Measurements from ENCODE around the gene CRISPLD2. TPM values are rescaled to one million over a fixed set of nuclear protein-coding genes. Genes with fewer than 3 reads are reported as not detected.

The CRISPLD2 gene
- total RNA-seq, 1 donor from 2014 or later: not detected

GRCh38 chr16:84778720-84779119, 41.1 kb upstream of the CRISPLD2 start:
- Mint-ChIP-seq H3K9me3 (peaks cover 3% of the 10 kb centered on the region), H3K36me3 (ENCODE audit: low read depth) (peaks cover 71% of the 10 kb centered on the region)
- no peak for ATAC-seq (ENCODE audit: low read depth)

GRCh38 chr16:84780063-84780462, 39.7 kb upstream of the CRISPLD2 start:
- peaks cover 3% of the 10 kb centered on the region for H3K9me3 Mint-ChIP-seq
- H3K36me3 Mint-ChIP-seq (ENCODE audit: low read depth): peaks cover 64% of the 10 kb centered on the region
- ChIA-PET CTCF (no interaction called here), POLR2A (no interaction called here)
- ATAC-seq (ENCODE audit: low read depth) (no peak), DNase-seq (no peak)
- no peaks in the 10 kb centered on the region for H3K4me1 Mint-ChIP-seq
- intact Hi-C loops (cut with micrococcal nuclease): no loop called here
- no peak overlapping the region for H3K27ac Mint-ChIP-seq
- H3K27me3 Mint-ChIP-seq: no peaks in the 10 kb centered on the region
- H3K4me3 Mint-ChIP-seq: no peak overlapping the region
- TF ChIP-seq CTCF (IDR thresholded peaks at IDR 0.05): no peak

More at GRCh38 chr16:84778720-84779119, 41.1 kb upstream of the CRISPLD2 start:
- POLR2A ChIA-PET: no interaction called here
- DNase-seq: no peak
- H3K4me1 Mint-ChIP-seq: no peaks in the 10 kb centered on the region
- intact Hi-C loops (cut with micrococcal nuclease): no loop called here
- H3K27me3 Mint-ChIP-seq: no peaks in the 10 kb centered on the region
- H3K27ac Mint-ChIP-seq: no peak overlapping the region
- CTCF ChIA-PET: no interaction called here
- no peak for TF ChIP-seq CTCF (IDR thresholded peaks at IDR 0.05)
- H3K4me3 Mint-ChIP-seq: no peak overlapping the region

GRCh38 chr16:84780544-84781376, 39.0 kb upstream of the CRISPLD2 start:
- Mint-ChIP-seq H3K36me3 (ENCODE audit: low read depth) (peaks cover 60% of the 10 kb centered on the region), H3K27me3 (no peaks in the 10 kb centered on the region), H3K9me3 (peaks cover 3% of the 10 kb centered on the region), H3K27ac (no peak overlapping the region), H3K4me3 (no peak overlapping the region), H3K4me1 (no peaks in the 10 kb centered on the region)
- no peak for DNase-seq
- TF ChIP-seq CTCF (IDR thresholded peaks at IDR 0.05): no peak
- intact Hi-C loops (cut with micrococcal nuclease): no loop called here
- ChIA-PET CTCF (no interaction called here), POLR2A (no interaction called here)
- no peak for ATAC-seq (ENCODE audit: low read depth)

- Mint-ChIP-seq H3K27me3 (no peaks in the 10 kb centered on the region), H3K4me1 (no peaks in the 10 kb centered on the region), H3K27ac (no peak overlapping the region), H3K9me3 (peaks cover 3% of the 10 kb centered on the region), H3K36me3 (ENCODE audit: low read depth) (peaks cover 48% of the 10 kb centered on the region), H3K4me3 (no peak overlapping the region)
- DNase-seq: no peak
- CTCF ChIA-PET: no interaction called here
- ATAC-seq (ENCODE audit: low read depth): no peak
- POLR2A ChIA-PET: no interaction called here
- intact Hi-C loops (cut with micrococcal nuclease): no loop called here
- no peak for TF ChIP-seq CTCF (IDR thresholded peaks at IDR 0.05)
These were observed 36.9 kb upstream of the CRISPLD2 start for GRCh38 chr16:84782846-84783245.

GRCh38 chr16:84785843-84786581, 33.8 kb upstream of the CRISPLD2 start:
- Mint-ChIP-seq H3K27me3 (no peaks in the 10 kb centered on the region), H3K4me1 (no peaks in the 10 kb centered on the region), H3K4me3 (no peak overlapping the region), H3K36me3 (ENCODE audit: low read depth) (peaks cover 19% of the 10 kb centered on the region), H3K9me3 (no peaks in the 10 kb centered on the region), H3K27ac (no peak overlapping the region)
- intact Hi-C loops (cut with micrococcal nuclease): no loop called here
- POLR2A ChIA-PET: no interaction called here
- CTCF ChIA-PET: no interaction called here
- ATAC-seq (ENCODE audit: low read depth) (no peak), DNase-seq (no peak)
- no peak for TF ChIP-seq CTCF (IDR thresholded peaks at IDR 0.05)

Data from activated B cell treated with CpG ODN at 0.5 μM for 24 hours (primary cell).